ENCODE data around the gene ACOT12. TPM values are rescaled to one million over a fixed set of nuclear protein-coding genes. Genes with fewer than 3 reads are reported as not detected.
"Not testable (repeated sequence)": the region's sequence is repeated elsewhere in the genome, so short reads cannot be mapped to it uniquely, and the experiment has no call there.

The ACOT12 gene
- polyA plus RNA-seq, 3 donors = not detected

DNA sequence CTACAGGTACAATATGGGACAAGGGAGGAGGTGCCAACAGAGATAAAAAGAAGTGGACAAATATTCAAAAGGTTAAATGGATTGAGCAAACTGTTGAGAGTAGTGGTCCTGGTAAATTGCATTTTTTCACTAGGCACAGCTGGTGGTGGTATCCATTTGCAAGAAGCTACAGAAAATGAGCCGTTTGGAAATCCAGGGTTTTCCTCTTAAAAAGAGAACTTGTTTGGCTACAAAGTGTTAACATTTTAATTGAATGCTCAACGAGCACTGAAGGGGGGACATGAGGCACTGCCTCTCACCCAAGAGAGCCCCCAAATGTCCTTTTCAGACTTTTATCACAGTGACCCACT lies 93.0 kb downstream of the ACOT12 start:
- H2AFZ ChIP-seq (ENCODE audit: insufficient read depth, low read depth, low read length, poor library complexity, severe bottlenecking) = peak overlapping the region; percentile 96
- peak overlapping the region; percentile 92 to 99 (median 94) for H3K27ac Mint-ChIP-seq
- H3K4me1 Mint-ChIP-seq = peaks cover 29% of the 10 kb centered on the region
- H3K4me2 ChIP-seq (replicated peaks; ENCODE audit: extremely low read depth, low read length, poor library complexity, severe bottlenecking) = peak overlapping the region; percentile 74
- H3K36me3 ChIP-seq (replicated peaks in 1 of 2; ENCODE audit: control insufficient read depth in 1 of 2, insufficient read depth in 2 of 2, low read length in 2 of 2) = peaks cover 10 to 12% of the 10 kb centered on the region in 2 donors
- no peaks in the 10 kb centered on the region for H4K20me1 ChIP-seq (ENCODE audit: insufficient read depth, low read length)
- peaks cover 22% of the 10 kb centered on the region for H3K79me2 ChIP-seq (ENCODE audit: insufficient read depth, low read length)
- no peaks in the 10 kb centered on the region for H3K27me3 ChIP-seq (ENCODE audit: control insufficient read depth in 2 of 2, insufficient read depth in 2 of 2, low read length in 2 of 2)
- H3K4me3 ChIP-seq (replicated peaks in 1 of 3; ENCODE audit: low read depth in 2 of 3, low read length in 3 of 3) = peak overlapping the region; percentile 70 to 85 (median 82)
- peaks cover 21 to 22% of the 10 kb centered on the region in 2 donors for H3K4me1 ChIP-seq (ENCODE audit: control insufficient read depth in 1 of 2, insufficient read depth in 2 of 2, low read length in 2 of 2)
- intact Hi-C loops (cut with micrococcal nuclease) = loop anchor here in 1 of 2 donors (5.0 kb wide), 1 partner anchor 976 kb away; the partner anchor contains the start of gene RPS23
- WGBS (ENCODE audit: insufficient coverage) = 10% methylated on average over 2 of the region's 2 CpGs
- H3K27ac ChIP-seq (ENCODE audit: low read depth in 1 of 2, low read length in 2 of 2) = peak overlapping the region; percentile 78 to 95
- H3K9me3 ChIP-seq (replicated peaks in 1 of 2; ENCODE audit: control insufficient read depth in 1 of 2, insufficient read depth in 1 of 2, low read length in 2 of 2) = no peaks in the 10 kb centered on the region
- H3K4me3 Mint-ChIP-seq = peak overlapping the region; percentile 94 to 99
- peak in 2 of 3 donors; percentile 15 to 79 for DNase-seq
- H3K9me3 Mint-ChIP-seq = peaks cover 0 to 9% (median 3%) of the 10 kb centered on the region in 7 donors
- H3K27me3 Mint-ChIP-seq (ENCODE audit: low read depth in 3 of 3) = peaks cover 0 to 3% (median 0%) of the 10 kb centered on the region in 3 donors
- TF ChIP-seq, protein P1, sequence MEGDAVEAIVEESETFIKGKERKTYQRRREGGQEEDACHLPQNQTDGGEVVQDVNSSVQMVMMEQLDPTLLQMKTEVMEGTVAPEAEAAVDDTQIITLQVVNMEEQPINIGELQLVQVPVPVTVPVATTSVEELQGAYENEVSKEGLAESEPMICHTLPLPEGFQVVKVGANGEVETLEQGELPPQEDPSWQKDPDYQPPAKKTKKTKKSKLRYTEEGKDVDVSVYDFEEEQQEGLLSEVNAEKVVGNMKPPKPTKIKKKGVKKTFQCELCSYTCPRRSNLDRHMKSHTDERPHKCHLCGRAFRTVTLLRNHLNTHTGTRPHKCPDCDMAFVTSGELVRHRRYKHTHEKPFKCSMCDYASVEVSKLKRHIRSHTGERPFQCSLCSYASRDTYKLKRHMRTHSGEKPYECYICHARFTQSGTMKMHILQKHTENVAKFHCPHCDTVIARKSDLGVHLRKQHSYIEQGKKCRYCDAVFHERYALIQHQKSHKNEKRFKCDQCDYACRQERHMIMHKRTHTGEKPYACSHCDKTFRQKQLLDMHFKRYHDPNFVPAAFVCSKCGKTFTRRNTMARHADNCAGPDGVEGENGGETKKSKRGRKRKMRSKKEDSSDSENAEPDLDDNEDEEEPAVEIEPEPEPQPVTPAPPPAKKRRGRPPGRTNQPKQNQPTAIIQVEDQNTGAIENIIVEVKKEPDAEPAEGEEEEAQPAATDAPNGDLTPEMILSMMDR (IDR thresholded peaks at IDR 0.05) = no peak
- peaks cover 11 to 12% of the 10 kb centered on the region in 2 donors for H3K36me3 Mint-ChIP-seq
- H3K9ac ChIP-seq (ENCODE audit: insufficient read depth, low read length, poor library complexity, severe bottlenecking) = peak overlapping the region; percentile 91

DNA sequence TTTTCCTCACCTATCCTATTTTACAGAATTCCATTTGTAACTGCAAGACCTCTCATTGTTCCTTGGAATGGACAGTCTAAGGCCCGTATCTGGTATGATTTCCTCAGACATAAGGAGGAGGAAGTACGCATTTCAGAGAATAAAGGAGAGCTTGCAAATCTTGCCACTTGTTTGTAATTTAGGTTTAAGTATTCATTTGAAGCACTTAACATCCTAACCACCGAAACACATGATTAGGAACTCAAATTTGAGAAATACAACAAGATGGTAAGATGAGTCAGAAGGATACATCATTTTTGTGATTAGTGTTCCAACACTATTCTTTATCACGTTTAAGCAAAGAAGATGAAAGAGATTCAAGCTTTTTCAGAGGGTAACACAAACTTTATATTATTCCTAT lies 96.4 kb downstream of the ACOT12 start:
- no peak overlapping the region for H3K27ac Mint-ChIP-seq
- H3K9ac ChIP-seq (ENCODE audit: insufficient read depth, low read length, poor library complexity, severe bottlenecking) = no peak overlapping the region
- H3K4me3 ChIP-seq (replicated peaks in 1 of 3; ENCODE audit: low read depth in 2 of 3, low read length in 3 of 3) = no peak overlapping the region
- no peaks in the 10 kb centered on the region for H4K20me1 ChIP-seq (ENCODE audit: insufficient read depth, low read length)
- H3K27me3 ChIP-seq (ENCODE audit: control insufficient read depth in 2 of 2, insufficient read depth in 2 of 2, low read length in 2 of 2) = no peaks in the 10 kb centered on the region
- no peak overlapping the region for H3K27ac ChIP-seq (ENCODE audit: low read depth in 1 of 2, low read length in 2 of 2)
- DNase-seq = no peak
- TF ChIP-seq, protein P1 (IDR thresholded peaks at IDR 0.05) = no peak
- peaks cover 25% of the 10 kb centered on the region for H3K4me1 Mint-ChIP-seq
- peaks cover 9% of the 10 kb centered on the region for H3K79me2 ChIP-seq (ENCODE audit: insufficient read depth, low read length)
- H3K36me3 ChIP-seq (replicated peaks in 1 of 2; ENCODE audit: control insufficient read depth in 1 of 2, insufficient read depth in 2 of 2, low read length in 2 of 2) = no peaks in the 10 kb centered on the region
- H3K4me3 Mint-ChIP-seq = no peak overlapping the region
- no peak overlapping the region for H3K4me2 ChIP-seq (replicated peaks; ENCODE audit: extremely low read depth, low read length, poor library complexity, severe bottlenecking)
- H3K36me3 Mint-ChIP-seq = peaks cover 0 to 9% of the 10 kb centered on the region in 2 donors
- intact Hi-C loops (cut with micrococcal nuclease) = no loop called here
- H3K27me3 Mint-ChIP-seq (ENCODE audit: low read depth in 3 of 3) = peaks cover 1 to 2% (median 2%) of the 10 kb centered on the region in 3 donors
- peaks cover 6 to 11% of the 10 kb centered on the region in 2 donors for H3K9me3 ChIP-seq (replicated peaks in 1 of 2; ENCODE audit: control insufficient read depth in 1 of 2, insufficient read depth in 1 of 2, low read length in 2 of 2)
- H3K4me1 ChIP-seq (ENCODE audit: control insufficient read depth in 1 of 2, insufficient read depth in 2 of 2, low read length in 2 of 2) = peaks cover 21% of the 10 kb centered on the region in 2 donors
- peaks cover 11 to 25% (median 16%) of the 10 kb centered on the region in 7 donors for H3K9me3 Mint-ChIP-seq
- WGBS (ENCODE audit: insufficient coverage) = no CpG with 5 or more reads among the region's 4 CpGs
- H2AFZ ChIP-seq (ENCODE audit: insufficient read depth, low read depth, low read length, poor library complexity, severe bottlenecking) = no peak overlapping the region

DNA sequence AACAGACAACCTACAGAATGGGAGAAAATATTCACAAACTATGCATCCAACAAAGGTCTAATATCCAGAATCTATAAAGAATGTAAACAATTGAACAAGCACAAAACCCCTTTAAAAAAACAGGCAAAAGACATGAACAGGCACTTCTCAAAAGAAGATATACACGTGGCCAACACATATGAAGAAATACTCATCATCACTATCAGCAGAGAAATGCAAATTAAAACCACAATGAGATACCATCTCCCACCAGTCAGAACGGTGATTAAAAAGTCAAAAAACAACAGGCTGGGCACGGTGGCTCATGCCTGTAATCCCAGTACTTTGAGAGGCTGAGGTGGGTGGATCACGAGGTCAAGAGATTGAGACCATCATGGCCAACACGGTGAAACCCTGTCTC lies 99.9 kb downstream of the ACOT12 start:
- H4K20me1 ChIP-seq (ENCODE audit: insufficient read depth, low read length); H3K4me3 ChIP-seq (replicated peaks in 1 of 3; ENCODE audit: low read depth in 2 of 3, low read length in 3 of 3); intact Hi-C loops (cut with micrococcal nuclease); DNase-seq; H2AFZ ChIP-seq (ENCODE audit: insufficient read depth, low read depth, low read length, poor library complexity, severe bottlenecking); H3K27me3 Mint-ChIP-seq (ENCODE audit: low read depth in 3 of 3); H3K9ac ChIP-seq (ENCODE audit: insufficient read depth, low read length, poor library complexity, severe bottlenecking); H3K79me2 ChIP-seq (ENCODE audit: insufficient read depth, low read length); H3K27ac ChIP-seq (ENCODE audit: low read depth in 1 of 2, low read length in 2 of 2); H3K36me3 ChIP-seq (replicated peaks in 1 of 2; ENCODE audit: control insufficient read depth in 1 of 2, insufficient read depth in 2 of 2, low read length in 2 of 2); H3K27ac Mint-ChIP-seq; H3K4me1 Mint-ChIP-seq; H3K4me2 ChIP-seq (replicated peaks; ENCODE audit: extremely low read depth, low read length, poor library complexity, severe bottlenecking); H3K4me1 ChIP-seq (ENCODE audit: control insufficient read depth in 1 of 2, insufficient read depth in 2 of 2, low read length in 2 of 2); H3K4me3 Mint-ChIP-seq; H3K27me3 ChIP-seq (ENCODE audit: control insufficient read depth in 2 of 2, insufficient read depth in 2 of 2, low read length in 2 of 2): not testable (repeated sequence)
- H3K9me3 ChIP-seq (replicated peaks in 1 of 2; ENCODE audit: control insufficient read depth in 1 of 2, insufficient read depth in 1 of 2, low read length in 2 of 2) = peaks cover 15 to 20% of the 10 kb centered on the region in 2 donors
- Mint-ChIP-seq H3K9me3 (peaks cover 14 to 39% (median 29%) of the 10 kb centered on the region in 7 donors), H3K36me3 (peaks cover 0 to 12% of the 10 kb centered on the region in 2 donors)
- no CpG with 5 or more reads among the region's 5 CpGs for WGBS (ENCODE audit: insufficient coverage)
